ENCODE results near the gene UST. TPM values are rescaled to one million over a fixed set of nuclear protein-coding genes. Genes with fewer than 3 reads are reported as not detected.

UST gene
- total and polyA plus RNA-seq, 2 experiments from 2014 or later: 8.0 to 11.7 TPM

GRCh38 chr6:148980234-148980633 is 233.4 kb downstream of the UST start:
- H3K79me2 ChIP-seq: no peaks in the 10 kb centered on the region
- no peak overlapping the region for H3K4me3 ChIP-seq
- H3K4me2 ChIP-seq: no peak overlapping the region
- 85% methylated on average over 3 of the region's 3 CpGs for WGBS (ENCODE audit: low lambda C conversion rate, missing lambda C conversion rate)
- no peak for DNase-seq (ENCODE audit: low spot score)
- H4K20me1 ChIP-seq (ENCODE audit: insufficient read depth, poor library complexity, severe bottlenecking): no peaks in the 10 kb centered on the region
- no peaks in the 10 kb centered on the region for H3K27me3 ChIP-seq
- peaks cover 16% of the 10 kb centered on the region for H3K4me1 ChIP-seq (ENCODE audit: insufficient read depth)
- no peak overlapping the region for H2AFZ ChIP-seq
- no peaks in the 10 kb centered on the region for H3K36me3 ChIP-seq (replicated peaks; ENCODE audit: insufficient read depth, low read depth)
- H3K9me2 ChIP-seq (replicated peaks; ENCODE audit: insufficient read depth): no peaks in the 10 kb centered on the region
- TF ChIP-seq CTCF (IDR thresholded peaks at IDR 0.05; ENCODE audit: poor library complexity) (no peak), EZH2 (IDR thresholded peaks at IDR 0.05; ENCODE audit: borderline replicate concordance) (no peak), EZH2phosphoT487 (IDR thresholded peaks at IDR 0.05; ENCODE audit: low read depth, severe bottlenecking, unreplicated experiment) (no peak)
- H3K27ac ChIP-seq: no peak overlapping the region
- no peaks in the 10 kb centered on the region for H3K9me3 ChIP-seq (ENCODE audit: low read depth)

- peaks cover 17% of the 10 kb centered on the region for H3K4me1 ChIP-seq (ENCODE audit: insufficient read depth)
- no peak overlapping the region for H3K27ac ChIP-seq
- no peaks in the 10 kb centered on the region for H3K9me3 ChIP-seq (ENCODE audit: low read depth)
- no peak for TF ChIP-seq EZH2 (IDR thresholded peaks at IDR 0.05; ENCODE audit: borderline replicate concordance)
- TF ChIP-seq CTCF (IDR thresholded peaks at IDR 0.05; ENCODE audit: poor library complexity): no peak
- no peak for TF ChIP-seq EZH2phosphoT487 (IDR thresholded peaks at IDR 0.05; ENCODE audit: low read depth, severe bottlenecking, unreplicated experiment)
- 77% methylated on average over 3 of the region's 3 CpGs for WGBS (ENCODE audit: low lambda C conversion rate, missing lambda C conversion rate)
- no peak overlapping the region for H3K4me2 ChIP-seq
- H3K27me3 ChIP-seq: no peaks in the 10 kb centered on the region
- H3K79me2 ChIP-seq: no peaks in the 10 kb centered on the region
- H3K9me2 ChIP-seq (replicated peaks; ENCODE audit: insufficient read depth): no peaks in the 10 kb centered on the region
- DNase-seq (ENCODE audit: low spot score): no peak
- no peaks in the 10 kb centered on the region for H3K36me3 ChIP-seq (replicated peaks; ENCODE audit: insufficient read depth, low read depth)
- H2AFZ ChIP-seq: no peak overlapping the region
- no peak overlapping the region for H3K4me3 ChIP-seq
- no peaks in the 10 kb centered on the region for H4K20me1 ChIP-seq (ENCODE audit: insufficient read depth, poor library complexity, severe bottlenecking)
Observed at GRCh38 chr6:148981515-148981914, 234.7 kb downstream of the UST start.

GRCh38 chr6:148983101-148983761 is 236.4 kb downstream of the UST start:
- no peak overlapping the region for H3K4me3 ChIP-seq
- WGBS (ENCODE audit: low lambda C conversion rate, missing lambda C conversion rate): 73% methylated on average over 9 of the region's 9 CpGs
- no peaks in the 10 kb centered on the region for H3K79me2 ChIP-seq
- peak overlapping the region; percentile 60 for H3K27ac ChIP-seq
- no peak for DNase-seq (ENCODE audit: low spot score)
- no peaks in the 10 kb centered on the region for H3K27me3 ChIP-seq
- no peak overlapping the region for H3K4me2 ChIP-seq
- no peaks in the 10 kb centered on the region for H3K36me3 ChIP-seq (replicated peaks; ENCODE audit: insufficient read depth, low read depth)
- H2AFZ ChIP-seq: no peak overlapping the region
- H3K9me3 ChIP-seq (ENCODE audit: low read depth): no peaks in the 10 kb centered on the region
- H3K4me1 ChIP-seq (ENCODE audit: insufficient read depth): peaks cover 17% of the 10 kb centered on the region
- no peak for TF ChIP-seq EZH2 (IDR thresholded peaks at IDR 0.05; ENCODE audit: borderline replicate concordance)
- H4K20me1 ChIP-seq (ENCODE audit: insufficient read depth, poor library complexity, severe bottlenecking): no peaks in the 10 kb centered on the region
- H3K9me2 ChIP-seq (replicated peaks; ENCODE audit: insufficient read depth): no peaks in the 10 kb centered on the region

- H3K4me2 ChIP-seq: no peak overlapping the region
- no peak overlapping the region for H2AFZ ChIP-seq
- no peaks in the 10 kb centered on the region for H3K9me2 ChIP-seq (replicated peaks; ENCODE audit: insufficient read depth)
- no peaks in the 10 kb centered on the region for H3K79me2 ChIP-seq
- H3K9me3 ChIP-seq (ENCODE audit: low read depth): no peaks in the 10 kb centered on the region
- peak overlapping the region; percentile 50 for H3K27ac ChIP-seq
- DNase-seq (ENCODE audit: low spot score): no peak
- TF ChIP-seq EZH2 (IDR thresholded peaks at IDR 0.05; ENCODE audit: borderline replicate concordance) (no peak), EZH2phosphoT487 (IDR thresholded peaks at IDR 0.05; ENCODE audit: low read depth, severe bottlenecking, unreplicated experiment) (no peak), CTCF (IDR thresholded peaks at IDR 0.05; ENCODE audit: poor library complexity) (no peak)
- no peaks in the 10 kb centered on the region for H3K36me3 ChIP-seq (replicated peaks; ENCODE audit: insufficient read depth, low read depth)
- WGBS (ENCODE audit: low lambda C conversion rate, missing lambda C conversion rate): 52% methylated on average over 2 of the region's 2 CpGs
- peaks cover 17% of the 10 kb centered on the region for H3K4me1 ChIP-seq (ENCODE audit: insufficient read depth)
- H4K20me1 ChIP-seq (ENCODE audit: insufficient read depth, poor library complexity, severe bottlenecking): no peaks in the 10 kb centered on the region
- H3K27me3 ChIP-seq: no peaks in the 10 kb centered on the region
- no peak overlapping the region for H3K4me3 ChIP-seq
Observed at GRCh38 chr6:148983966-148984365, 237.1 kb downstream of the UST start.
